Right renal cortex interstitium (tissue), 3 donors: ENCODE data around the gene UVRAG. TPM values are rescaled to one million over a fixed set of nuclear protein-coding genes. Genes with fewer than 3 reads are reported as not detected.

Source experiments
- DNase-seq, 3 donors: peaks; one replicate each; pipeline ENCODE4 v3.0.0-alpha.2; 2013; ENCODE audit warnings: low read depth in 3 of 3, low spot score in 2 of 3
- polyA plus RNA-seq, 3 donors: library from polyadenylated mRNA; unstranded; fragments of 120-200 nt; gene quantifications; one replicate each; pipeline ENCODE4 v1.2.1, GENCODE V29; 2013; ENCODE audit not compliant: insufficient read length in 3 of 3

Gene UVRAG
- polyA plus RNA-seq, 3 donors: 16.4 to 19.5 (median 17.5) TPM

DNA sequence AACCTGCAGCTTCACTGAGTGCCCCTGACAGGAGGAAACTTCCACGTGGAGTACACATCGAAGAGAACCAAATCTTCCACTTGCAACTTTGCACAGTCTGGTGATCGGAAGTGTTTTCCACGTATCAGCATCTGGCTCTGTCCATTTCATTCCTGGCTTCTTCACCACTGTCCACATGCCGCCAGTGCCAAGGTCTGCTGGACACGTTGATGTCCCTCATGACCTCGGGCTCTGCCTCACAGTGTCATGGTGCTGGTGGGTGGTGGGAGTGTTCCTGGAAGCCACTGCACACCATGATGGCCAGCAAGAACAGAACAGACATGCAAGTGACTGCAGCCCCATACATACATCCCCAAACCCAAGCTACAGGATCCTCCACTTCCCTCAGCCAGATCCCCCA lies 342.9 kb downstream of the UVRAG start:
- no peak for DNase-seq

DNA sequence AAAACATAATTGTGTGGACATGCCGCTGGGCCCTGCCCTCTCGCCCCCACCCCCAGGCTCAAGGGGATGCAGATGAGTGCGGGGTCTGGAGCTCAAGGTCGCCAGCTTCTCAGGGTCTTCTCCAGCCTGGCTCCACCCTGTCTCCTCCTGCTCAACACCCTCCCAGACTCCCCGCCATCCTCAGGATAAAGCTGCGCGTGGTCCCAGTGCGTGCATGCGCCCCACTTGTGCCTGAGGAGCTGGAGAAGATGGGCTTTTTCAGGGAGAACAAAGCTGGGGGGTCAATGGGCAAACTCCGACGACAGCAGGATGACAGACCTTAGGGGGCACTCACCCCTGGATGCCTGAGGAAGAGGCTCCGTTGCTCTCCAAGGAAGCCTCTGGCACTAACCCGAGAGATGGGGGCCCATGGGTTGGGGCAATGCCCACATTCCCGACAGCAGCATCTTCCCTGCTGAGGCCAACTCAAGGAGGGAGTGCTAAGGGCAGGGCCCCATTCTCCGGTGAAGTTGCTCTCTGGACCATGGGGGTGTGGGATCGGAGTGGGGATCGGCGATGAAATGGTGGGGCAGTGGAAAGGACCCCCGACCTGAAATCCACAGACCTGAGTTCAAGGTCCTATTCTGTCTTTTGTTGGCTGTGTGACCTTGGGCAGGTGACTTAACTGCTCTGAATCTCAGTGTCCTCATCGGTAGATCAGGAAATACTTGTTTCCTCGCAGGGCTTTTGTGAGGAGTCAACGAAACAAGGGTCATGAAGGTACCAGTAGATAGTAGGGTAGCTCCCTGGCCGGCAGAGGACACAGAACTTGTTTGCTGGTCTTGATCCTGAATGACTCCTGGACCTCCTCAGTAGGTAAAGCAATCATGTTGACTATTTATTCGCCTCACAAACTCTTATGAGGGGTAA lies 343.6 kb downstream of the UVRAG start:
- no peak for DNase-seq

GRCh38 chr11:76159303-76159937 lies 344.4 kb downstream of the UVRAG start:
- no peak for DNase-seq

- no peak for DNase-seq
These were observed 345.1 kb downstream of the UVRAG start for GRCh38 chr11:76159983-76160661.

GRCh38 chr11:76160856-76161255 lies 345.8 kb downstream of the UVRAG start:
- no peak for DNase-seq

DNA sequence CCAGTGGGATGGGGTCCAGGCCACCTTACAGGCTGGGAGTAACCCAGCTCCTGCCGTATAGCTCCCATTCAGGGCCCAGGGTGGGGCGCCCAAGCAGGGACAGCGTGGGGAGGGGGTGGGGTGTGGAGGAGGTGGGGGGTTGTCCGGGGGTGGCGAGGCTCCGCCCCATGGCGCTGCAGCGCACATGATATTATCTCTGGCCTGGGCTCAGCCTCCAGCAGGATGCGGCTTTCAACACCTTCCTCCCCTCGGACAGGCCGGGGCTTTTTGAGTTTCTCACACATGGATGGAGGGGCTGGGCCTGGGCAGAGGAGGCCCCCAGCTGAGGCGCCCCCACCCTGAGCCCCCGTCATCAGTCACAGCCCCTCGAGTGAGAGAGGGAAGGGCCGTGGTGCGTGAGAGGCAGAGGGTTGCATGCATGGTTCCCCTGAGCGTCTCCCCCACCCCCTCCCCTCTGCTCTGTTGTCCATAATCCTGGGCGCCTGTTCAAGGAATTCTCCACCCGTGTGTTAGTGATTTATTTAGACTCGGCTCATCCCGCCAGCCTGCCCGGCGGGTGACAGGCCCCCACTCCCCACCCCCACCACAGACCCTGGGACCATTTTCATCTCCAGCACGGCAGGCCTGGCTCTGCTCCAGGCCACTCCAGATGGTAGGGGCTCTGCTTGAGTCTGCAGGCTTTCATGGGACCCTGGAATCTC lies 346.4 kb downstream of the UVRAG start:
- DNase-seq: no peak

- no peak for DNase-seq
These were observed 347.6 kb downstream of the UVRAG start for GRCh38 chr11:76162336-76163288.

GRCh38 chr11:76163289-76163880 lies 348.4 kb downstream of the UVRAG start:
- no peak for DNase-seq

DNA sequence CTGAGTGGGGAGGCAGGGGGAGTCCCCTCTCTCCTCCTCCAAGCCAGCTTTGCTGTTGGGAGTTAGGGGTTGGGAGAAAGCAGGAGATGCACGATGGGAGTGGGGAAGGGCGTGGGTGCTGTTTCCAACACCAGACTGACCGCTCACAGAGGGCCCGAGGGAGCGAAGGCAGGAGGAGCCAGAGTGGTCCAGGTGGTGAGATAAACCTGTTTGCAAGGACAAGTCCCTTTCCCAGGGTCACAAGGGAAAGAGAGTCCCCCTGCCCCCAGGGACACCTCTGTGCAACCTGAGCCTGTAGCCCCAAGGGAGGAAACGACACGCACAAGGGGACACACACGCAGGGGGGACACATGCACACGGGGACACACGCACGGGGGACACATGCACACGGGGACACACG lies 349.1 kb downstream of the UVRAG start:
- no peak for DNase-seq

DNA sequence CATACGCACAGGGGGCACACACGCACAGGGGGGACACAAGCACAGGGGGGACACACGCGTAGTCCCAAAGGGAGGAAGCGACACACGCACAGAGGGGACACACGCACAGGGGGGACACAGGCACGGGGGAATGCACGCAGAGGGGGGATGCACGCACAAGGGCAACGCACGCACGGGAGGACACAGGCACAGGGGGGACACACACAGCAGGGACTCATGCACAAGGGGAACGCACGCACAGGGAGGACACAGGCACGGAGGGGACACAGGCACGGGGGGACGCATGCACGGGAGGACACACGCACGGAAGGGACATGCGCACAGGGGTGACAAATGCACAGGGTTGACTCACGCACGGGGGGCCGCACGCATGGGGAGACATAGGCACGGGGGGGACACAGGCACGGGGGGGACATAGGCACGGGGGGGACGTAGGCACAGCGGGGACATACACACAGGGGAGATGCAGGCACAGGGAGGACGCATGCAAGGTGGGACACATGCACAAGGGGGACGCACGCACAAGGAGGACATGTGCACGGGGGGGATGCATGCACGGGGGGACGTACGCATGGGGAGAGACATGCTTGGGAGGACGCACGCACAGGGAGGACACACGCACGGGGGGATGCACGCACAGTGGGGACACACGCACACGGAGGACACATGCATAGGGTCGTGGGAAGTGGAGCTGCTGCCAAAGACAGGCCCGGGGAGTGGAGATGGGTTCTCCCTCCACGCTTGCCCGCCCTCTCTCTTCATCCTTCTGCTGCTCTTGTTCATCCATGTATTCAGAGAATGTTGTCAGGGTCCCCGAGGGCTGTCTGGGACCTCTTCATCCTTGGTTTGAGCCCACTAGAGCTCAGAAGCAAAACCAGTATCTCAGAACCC lies 350.1 kb downstream of the UVRAG start:
- no peak for DNase-seq

GRCh38 chr11:76166314-76166713 lies 351.3 kb downstream of the UVRAG start:
- DNase-seq: no peak

DNA sequence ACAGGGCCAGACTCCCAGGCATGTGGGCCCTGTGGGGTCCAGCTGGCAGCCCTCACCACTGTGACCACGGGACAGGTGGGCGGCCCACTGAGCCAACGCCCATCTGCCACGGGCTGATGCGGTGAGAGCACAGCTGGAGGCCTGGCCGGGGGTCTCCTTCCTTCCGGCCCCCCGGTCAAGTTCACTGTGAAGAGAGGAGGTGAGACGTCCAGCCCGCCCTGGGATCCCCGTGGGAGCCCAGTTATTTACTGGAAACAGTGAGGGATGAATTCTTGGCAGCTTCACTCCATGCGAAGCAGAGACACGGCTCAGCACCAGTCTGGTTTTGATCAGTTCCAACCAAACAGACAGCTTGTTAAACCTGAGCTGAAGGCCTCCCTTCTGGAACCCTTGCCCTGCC lies 352.6 kb downstream of the UVRAG start:
- no peak for DNase-seq

GRCh38 chr11:76169473-76169896 lies 354.5 kb downstream of the UVRAG start:
- no peak for DNase-seq

GRCh38 chr11:76170468-76170867 lies 355.5 kb downstream of the UVRAG start:
- DNase-seq: no peak

GRCh38 chr11:76172583-76172982 lies 357.6 kb downstream of the UVRAG start:
- no peak for DNase-seq

DNA sequence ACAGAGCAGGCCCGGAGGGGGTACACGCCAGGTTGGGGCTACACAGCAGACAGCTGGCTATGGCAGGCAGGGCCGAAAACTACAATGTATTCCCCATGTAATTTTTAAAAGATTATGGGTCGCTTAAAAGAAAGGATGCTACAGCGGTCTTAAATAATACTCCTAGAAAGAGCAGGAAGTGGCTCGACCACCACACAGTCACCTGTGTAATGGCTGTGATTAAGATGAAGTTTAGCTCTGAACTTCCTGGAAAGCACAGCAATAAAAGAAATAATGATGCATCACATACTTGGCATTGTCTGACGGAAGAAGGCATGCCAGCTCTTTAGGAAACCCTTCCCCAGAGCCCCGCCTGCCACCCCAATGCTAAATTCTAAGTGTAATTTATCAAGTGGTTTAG lies 358.7 kb downstream of the UVRAG start:
- no peak for DNase-seq

GRCh38 chr11:76174330-76174729 lies 359.3 kb downstream of the UVRAG start:
- no peak for DNase-seq

- no peak for DNase-seq
These were observed 360.8 kb downstream of the UVRAG start for GRCh38 chr11:76175783-76176182.
